ENCODE results near the gene GPS1. TPM values are rescaled to one million over a fixed set of nuclear protein-coding genes. Genes with fewer than 3 reads are reported as not detected.

GPS1 gene
- total RNA-seq, 1 donor = 85.5 TPM

DNA sequence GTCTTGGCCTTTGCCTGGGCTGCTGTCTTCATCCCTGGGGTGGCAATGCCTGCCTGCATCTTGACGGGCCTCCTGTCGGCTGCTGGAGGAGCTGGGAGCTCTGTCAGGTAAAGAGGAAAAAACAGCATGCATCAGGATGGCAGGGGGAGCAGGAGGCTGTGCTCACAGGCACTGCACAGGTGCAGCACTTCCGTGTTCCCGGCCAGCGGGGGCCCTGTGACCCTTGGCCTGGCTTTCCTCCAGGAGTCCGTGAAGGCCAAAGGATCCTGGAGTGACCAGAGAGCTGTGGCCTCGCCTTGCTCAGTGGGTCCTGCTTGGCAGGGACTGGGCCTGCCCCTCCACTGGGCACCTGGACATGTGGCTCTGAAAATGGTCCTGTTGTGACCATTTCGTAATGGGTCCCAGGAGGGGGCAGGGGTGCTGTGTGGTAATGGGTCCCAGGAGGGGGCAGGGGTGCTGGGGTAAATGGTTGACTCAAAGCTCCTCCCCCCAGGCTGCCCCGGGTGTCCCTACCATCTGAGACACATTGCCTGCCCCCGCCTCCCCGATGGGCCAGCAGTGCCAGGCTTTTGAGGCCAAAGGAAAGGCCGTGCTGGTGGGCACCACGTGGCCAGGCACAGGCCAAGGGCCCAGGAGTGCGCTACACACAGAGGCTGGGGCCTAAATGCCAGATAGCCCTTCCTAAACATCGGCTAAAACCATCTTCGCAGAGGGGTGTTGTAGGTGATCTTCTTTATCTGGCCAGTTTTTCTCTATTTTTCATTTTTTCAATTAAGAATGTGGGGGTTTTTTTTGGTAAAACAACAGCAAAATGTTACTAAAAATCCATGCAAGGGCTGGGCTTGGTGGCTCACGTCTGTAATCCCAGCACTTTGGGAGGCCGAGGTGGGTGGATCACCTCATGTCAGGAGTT lies 50.3 kb downstream of the GPS1 start:
- DNase-seq (ENCODE audit: low read depth) = no peak

DNA sequence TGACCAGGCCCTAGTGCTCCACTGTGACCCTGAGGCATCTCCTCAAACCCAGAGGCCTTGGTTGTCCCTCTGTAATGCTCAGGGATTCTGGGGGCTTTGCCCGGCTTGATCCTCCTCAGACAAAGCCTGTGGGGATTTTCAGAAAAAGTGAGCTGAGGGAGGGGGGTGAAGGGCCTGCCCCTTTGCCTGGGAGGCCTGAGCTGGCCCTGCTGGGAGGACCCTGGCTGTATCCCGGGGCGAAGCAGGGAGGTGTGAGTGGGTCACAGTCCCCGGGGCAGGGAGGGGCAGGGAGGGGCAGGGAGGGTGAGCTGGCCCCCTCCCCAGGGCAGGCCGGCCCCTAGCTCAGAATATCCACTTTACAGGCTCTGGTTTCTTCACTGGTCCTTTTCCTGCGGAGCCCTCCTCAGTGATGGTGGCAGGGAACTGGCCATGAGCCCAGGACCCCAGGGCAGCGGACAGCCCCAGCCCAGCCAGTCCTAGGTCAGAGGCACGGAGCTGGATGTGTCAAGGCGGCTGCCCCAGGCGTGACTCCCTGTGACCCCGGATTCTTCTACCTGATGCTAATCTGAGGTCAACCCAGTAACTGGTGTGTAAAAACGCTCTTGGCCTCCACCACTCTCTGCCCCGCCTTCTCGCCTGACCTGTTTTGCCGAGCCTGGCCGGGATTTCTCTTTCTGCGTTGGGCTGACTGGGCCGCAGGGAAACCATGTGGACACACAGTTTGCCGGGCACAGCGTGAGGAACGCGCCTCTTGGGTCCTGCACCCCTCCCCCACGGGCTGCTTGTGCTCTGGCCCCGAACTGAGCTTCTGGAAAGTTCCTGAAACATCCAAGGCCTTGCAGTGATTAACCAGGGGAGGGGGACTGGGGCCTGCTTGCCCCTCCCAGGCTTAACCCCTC lies 52.1 kb downstream of the GPS1 start:
- DNase-seq (ENCODE audit: low read depth) = peak; percentile 30
- TF ChIP-seq, protein P1, sequence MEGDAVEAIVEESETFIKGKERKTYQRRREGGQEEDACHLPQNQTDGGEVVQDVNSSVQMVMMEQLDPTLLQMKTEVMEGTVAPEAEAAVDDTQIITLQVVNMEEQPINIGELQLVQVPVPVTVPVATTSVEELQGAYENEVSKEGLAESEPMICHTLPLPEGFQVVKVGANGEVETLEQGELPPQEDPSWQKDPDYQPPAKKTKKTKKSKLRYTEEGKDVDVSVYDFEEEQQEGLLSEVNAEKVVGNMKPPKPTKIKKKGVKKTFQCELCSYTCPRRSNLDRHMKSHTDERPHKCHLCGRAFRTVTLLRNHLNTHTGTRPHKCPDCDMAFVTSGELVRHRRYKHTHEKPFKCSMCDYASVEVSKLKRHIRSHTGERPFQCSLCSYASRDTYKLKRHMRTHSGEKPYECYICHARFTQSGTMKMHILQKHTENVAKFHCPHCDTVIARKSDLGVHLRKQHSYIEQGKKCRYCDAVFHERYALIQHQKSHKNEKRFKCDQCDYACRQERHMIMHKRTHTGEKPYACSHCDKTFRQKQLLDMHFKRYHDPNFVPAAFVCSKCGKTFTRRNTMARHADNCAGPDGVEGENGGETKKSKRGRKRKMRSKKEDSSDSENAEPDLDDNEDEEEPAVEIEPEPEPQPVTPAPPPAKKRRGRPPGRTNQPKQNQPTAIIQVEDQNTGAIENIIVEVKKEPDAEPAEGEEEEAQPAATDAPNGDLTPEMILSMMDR (IDR thresholded peaks at IDR 0.05; ENCODE audit: insufficient read depth, low read length) = no peak
- H3K4me3 ChIP-seq (ENCODE audit: low read depth, low read length) = no peak overlapping the region

More for the DNA sequence above, 50.3 kb downstream of the GPS1 start:
- H3K4me3 ChIP-seq (ENCODE audit: low read depth, low read length) = no peak overlapping the region
- TF ChIP-seq, protein P1 (IDR thresholded peaks at IDR 0.05; ENCODE audit: insufficient read depth, low read length) = no peak

DNA sequence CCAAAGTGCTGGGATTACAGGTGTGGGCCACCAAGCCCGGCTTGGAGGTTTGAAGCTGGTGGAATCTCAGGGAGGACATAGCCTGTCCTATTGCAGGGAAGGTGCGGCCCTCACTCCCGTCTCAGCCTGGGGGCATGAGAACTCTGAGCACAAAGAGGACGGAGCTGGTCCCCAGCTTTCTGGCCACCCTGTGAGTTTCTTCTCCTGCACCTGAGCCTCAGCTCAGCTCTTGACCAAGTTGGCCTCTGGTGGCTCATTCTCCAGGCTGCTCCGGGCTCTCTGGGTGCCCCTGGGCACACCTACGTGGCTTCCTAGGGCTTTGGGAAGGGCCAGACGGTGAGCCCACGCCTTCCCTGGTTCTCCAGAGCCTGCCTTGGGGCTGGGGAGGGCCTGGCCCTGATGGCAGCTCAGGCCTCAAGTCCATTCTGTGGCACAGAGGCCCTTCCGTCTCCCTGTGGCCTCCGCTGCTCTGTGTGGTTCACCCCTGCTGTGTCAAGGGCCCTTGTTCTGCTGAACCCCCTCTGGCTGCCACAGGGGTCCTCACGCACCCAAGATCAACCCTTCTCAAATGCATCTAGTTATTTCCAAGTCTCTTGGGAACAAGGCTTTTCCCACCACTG lies 53.2 kb downstream of the GPS1 start:
- TF ChIP-seq, protein P1 (IDR thresholded peaks at IDR 0.05; ENCODE audit: insufficient read depth, low read length) = no peak
- DNase-seq (ENCODE audit: low read depth) = no peak
- no peak overlapping the region for H3K4me3 ChIP-seq (ENCODE audit: low read depth, low read length)

DNA sequence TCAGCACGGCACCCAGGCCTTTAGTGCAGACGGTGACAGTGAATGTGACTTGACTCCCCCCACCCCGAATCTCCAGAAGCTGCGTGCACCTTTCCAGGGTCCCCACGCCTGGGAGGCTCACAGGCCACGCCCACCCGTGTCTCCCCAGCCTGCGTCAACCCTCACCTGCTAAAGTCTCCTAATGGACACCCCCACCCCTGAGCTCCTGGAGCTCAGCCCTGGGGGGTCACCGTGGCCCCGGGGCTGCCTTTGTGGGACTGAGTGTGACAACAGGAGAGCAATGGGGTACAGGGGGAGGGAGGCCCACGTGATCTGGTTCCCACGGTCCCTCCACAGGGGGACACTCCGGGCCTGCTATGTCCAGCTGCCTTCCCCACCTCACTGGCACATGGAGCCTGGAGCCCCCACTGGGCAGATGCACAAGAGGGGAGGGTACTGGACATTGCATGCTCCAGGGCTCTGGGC lies 53.8 kb downstream of the GPS1 start:
- no peak for DNase-seq (ENCODE audit: low read depth)
- TF ChIP-seq, protein P1 (IDR thresholded peaks at IDR 0.05; ENCODE audit: insufficient read depth, low read length) = no peak

DNA sequence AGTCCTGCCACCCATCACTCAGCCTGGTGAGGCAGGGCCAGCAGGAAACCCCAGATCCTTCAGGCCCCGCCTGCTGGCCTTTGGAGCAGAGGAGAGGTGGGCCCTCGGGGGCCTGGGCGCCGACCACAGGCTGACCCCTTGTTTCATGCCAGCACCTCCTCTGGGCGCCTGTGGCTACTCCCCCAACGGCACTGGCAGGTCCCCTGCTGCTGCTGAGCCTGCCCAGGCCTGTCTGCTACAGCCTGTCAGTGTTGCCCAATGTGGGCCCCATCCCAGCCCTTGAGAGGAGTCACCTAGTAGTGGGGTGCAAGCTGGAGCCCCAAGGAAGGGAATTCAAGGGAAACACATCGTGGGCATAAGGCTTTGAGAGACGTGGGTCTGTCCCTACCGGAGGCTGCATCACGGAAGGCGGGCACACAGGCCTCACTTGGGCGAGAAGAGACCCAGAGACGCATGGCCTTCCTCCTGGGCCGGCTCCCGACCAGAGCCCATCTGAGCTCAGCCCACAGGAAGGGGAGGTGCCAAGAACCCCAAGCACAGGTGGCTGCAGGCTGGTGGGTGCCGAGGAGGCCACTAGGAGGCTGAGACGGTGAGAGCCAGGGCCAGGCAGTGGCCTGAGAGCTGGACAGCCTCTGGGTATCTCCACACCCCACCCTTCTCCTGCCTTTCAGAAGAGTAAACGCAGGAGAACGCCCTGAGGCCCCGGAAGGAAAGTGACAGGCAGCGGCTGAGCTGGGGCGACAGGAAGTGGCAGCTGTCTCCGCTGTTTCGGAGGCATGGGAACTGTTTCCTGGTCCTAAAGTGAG lies 54.4 kb downstream of the GPS1 start:
- TF ChIP-seq, protein P1 (IDR thresholded peaks at IDR 0.05; ENCODE audit: insufficient read depth, low read length) = peak; percentile 10
- DNase-seq (ENCODE audit: low read depth) = no peak
- no peak overlapping the region for H3K4me3 ChIP-seq (ENCODE audit: low read depth, low read length)

More for the DNA sequence above, 53.8 kb downstream of the GPS1 start:
- H3K4me3 ChIP-seq (ENCODE audit: low read depth, low read length) = no peak overlapping the region
